Lower lobe of right lung (tissue), 2 donors: ENCODE results near the gene INMT. TPM values are rescaled to one million over a fixed set of nuclear protein-coding genes. Genes with fewer than 3 reads are reported as not detected.
"Not testable (repeated sequence)": the region's sequence is repeated elsewhere in the genome, so short reads cannot be mapped to it uniquely, and the experiment has no call there.

ENCODE experiments used
- ATAC-seq, 2 donors: fragments of 200-7000 bp; cut with Tn5 transposase; one replicate each; pipeline ENCODE4 v1.9.1; 2020 to 2022; ENCODE audit warnings: mild to moderate bottlenecking in 2 of 2, moderate library complexity in 2 of 2
- DNase-seq: peaks from one replicate; pipeline ENCODE4 v3.0.0-alpha.2; 2020
- H3K27ac ChIP-seq: fragments of 200-600 bp; one replicate; pipeline ENCODE4 v1.8.0; 2022
- H3K27me3 ChIP-seq: fragments of 200-600 bp; one replicate; pipeline ENCODE4 v1.8.0; 2022; ENCODE audit warnings: low read depth
- H3K36me3 ChIP-seq: fragments of 200-600 bp; one replicate; pipeline ENCODE4 v1.8.0; 2022; ENCODE audit warnings: mild to moderate bottlenecking
- H3K4me1 ChIP-seq: fragments of 200-600 bp; one replicate; pipeline ENCODE4 v1.8.0; 2022
- H3K4me3 ChIP-seq: fragments of 200-600 bp; one replicate; pipeline ENCODE4 v1.8.0; 2022; ENCODE audit warnings: mild to moderate bottlenecking
- H3K9me3 ChIP-seq: fragments of 200-600 bp; one replicate; pipeline ENCODE4 v1.8.0; 2022
- CTCF ChIP-seq: fragments of 200-600 bp; IDR thresholded peaks from one replicate; pipeline ENCODE4 v1.8.0; 2022; ENCODE audit warnings: antibody characterized with exemption, mild to moderate bottlenecking
- intact Hi-C: fragments of 100-400 bp; cut with DNase I; formaldehyde crosslinking; loops from one replicate; pipeline ENCODE4 v1.11.0; 2022
- total RNA-seq: library from RNA; stranded (reverse); fragmentation: NEBNext Ultra II Directional; extraction: Animal tissue kit (Norgen Biotek cat#: 25700); gene quantifications from one replicate; pipeline ENCODE4 v1.2.1, GENCODE V29; 2021
- donor health status: DM: no; HTN: yes; CAD: no; lungs with severe emphysema.

INMT gene
- total RNA-seq, 1 donor from 2014 or later, result 249 TPM

GRCh38 chr7:30709549-30709948 is 42.4 kb upstream of the INMT start:
- Histone ChIP-seq H3K27me3 (no peaks in the 10 kb centered on the region), H3K4me3 (no peak overlapping the region), H3K27ac (no peak overlapping the region), H3K36me3 (no peaks in the 10 kb centered on the region), H3K9me3 (no peaks in the 10 kb centered on the region), H3K4me1 (peaks cover 4% of the 10 kb centered on the region)
- TF ChIP-seq CTCF, result no peak
- no peak for DNase-seq
- intact Hi-C loops, result no loop called here
- ATAC-seq, result no peak

- intact Hi-C loops, result no loop called here
Measured at GRCh38 chr7:30710669-30711068, 41.3 kb upstream of the INMT start.

GRCh38 chr7:30713392-30713791 is 38.5 kb upstream of the INMT start:
- no peak overlapping the region for H3K27ac ChIP-seq
- peaks cover 8% of the 10 kb centered on the region for H3K9me3 ChIP-seq
- H3K36me3 ChIP-seq, result no peaks in the 10 kb centered on the region
- H3K4me1 ChIP-seq, result no peaks in the 10 kb centered on the region
- no peaks in the 10 kb centered on the region for H3K27me3 ChIP-seq
- ATAC-seq (no peak), DNase-seq (no peak)
- H3K4me3 ChIP-seq, result no peak overlapping the region
- intact Hi-C loops, result no loop called here
- no peak for TF ChIP-seq CTCF

More at GRCh38 chr7:30710669-30711068, 41.3 kb upstream of the INMT start:
- ATAC-seq (no peak), DNase-seq (no peak)
- H3K27me3 ChIP-seq, result no peaks in the 10 kb centered on the region
- H3K4me1 ChIP-seq, result peaks cover 4% of the 10 kb centered on the region
- no peak for TF ChIP-seq CTCF
- H3K4me3 ChIP-seq, result no peak overlapping the region
- H3K9me3 ChIP-seq, result no peaks in the 10 kb centered on the region
- no peak overlapping the region for H3K27ac ChIP-seq
- H3K36me3 ChIP-seq, result no peaks in the 10 kb centered on the region

- no peaks in the 10 kb centered on the region for H3K4me1 ChIP-seq
- H3K27ac ChIP-seq, result no peak overlapping the region
- H3K9me3 ChIP-seq, result peaks cover 11% of the 10 kb centered on the region
- ATAC-seq, result no peak
- no peaks in the 10 kb centered on the region for H3K27me3 ChIP-seq
- intact Hi-C loops, result no loop called here
- H3K4me3 ChIP-seq, result no peak overlapping the region
- no peak for DNase-seq
- no peak for TF ChIP-seq CTCF
- H3K36me3 ChIP-seq, result no peaks in the 10 kb centered on the region
Measured at GRCh38 chr7:30714129-30714528, 37.8 kb upstream of the INMT start.

- no peak for ATAC-seq
Measured at GRCh38 chr7:30717181-30717580, 34.8 kb upstream of the INMT start.

GRCh38 chr7:30719434-30719833 is 32.5 kb upstream of the INMT start:
- H3K36me3 ChIP-seq, DNase-seq, H3K4me3 ChIP-seq, H3K27ac ChIP-seq, intact Hi-C loops, H3K27me3 ChIP-seq, H3K4me1 ChIP-seq, ATAC-seq: not testable (repeated sequence)
- peaks cover 11% of the 10 kb centered on the region for H3K9me3 ChIP-seq

More at GRCh38 chr7:30717181-30717580, 34.8 kb upstream of the INMT start:
- Histone ChIP-seq H3K27ac (no peak overlapping the region), H3K4me1 (no peaks in the 10 kb centered on the region), H3K36me3 (no peaks in the 10 kb centered on the region), H3K4me3 (no peak overlapping the region), H3K9me3 (peaks cover 11% of the 10 kb centered on the region), H3K27me3 (no peaks in the 10 kb centered on the region)
- no peak for DNase-seq
- no peak for TF ChIP-seq CTCF
- intact Hi-C loops, result no loop called here
